ENCODE results near the gene RASSF6. TPM values are rescaled to one million over a fixed set of nuclear protein-coding genes. Genes with fewer than 3 reads are reported as not detected.
"Not testable (repeated sequence)": the region's sequence is repeated elsewhere in the genome, so short reads cannot be mapped to it uniquely, and the experiment has no call there.

RASSF6 gene
- total RNA-seq: 1.8 TPM

DNA sequence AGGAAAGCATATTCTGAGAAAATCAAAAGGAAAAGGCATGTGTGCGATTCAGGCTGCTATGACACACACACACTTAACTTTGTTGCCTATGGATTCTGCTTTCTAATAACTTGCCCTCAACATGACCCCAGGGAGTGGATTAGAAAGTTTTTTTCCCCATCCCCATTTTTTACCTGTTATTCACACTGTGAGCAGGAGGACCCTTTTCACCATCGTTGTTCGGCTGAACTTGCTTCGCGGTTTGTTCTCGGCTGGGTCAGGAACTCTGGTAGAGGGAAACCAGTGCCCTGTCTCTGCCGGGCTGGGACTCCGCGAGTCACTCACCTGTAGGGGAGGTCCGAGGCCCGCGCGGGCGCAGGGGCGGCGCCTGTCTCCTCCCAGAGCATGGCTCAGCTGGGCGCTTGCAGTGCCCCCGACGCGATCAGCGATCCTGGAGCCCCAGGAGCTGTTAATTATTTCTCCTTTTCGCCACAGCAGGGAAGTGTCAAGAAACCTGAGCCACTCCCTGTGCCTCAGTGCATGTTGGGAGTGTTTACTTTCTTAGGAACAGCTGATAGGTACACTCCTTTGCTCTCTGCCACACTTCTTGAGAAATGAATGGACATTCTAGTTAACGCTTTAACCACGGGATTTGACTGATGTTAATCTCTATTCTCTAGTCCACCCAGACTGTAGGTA is at the start of gene RASSF6:
RASSF6 (minus strand) TSS at position 322 of the 678 bp plus-strand sequence. CDS start 8,641 bp downstream, outside the sequence.
- peak; percentile 92 for ATAC-seq

GRCh38 chr4:73669410-73670183 is 49.4 kb upstream of the RASSF6 start:
- no peak for ATAC-seq

DNA sequence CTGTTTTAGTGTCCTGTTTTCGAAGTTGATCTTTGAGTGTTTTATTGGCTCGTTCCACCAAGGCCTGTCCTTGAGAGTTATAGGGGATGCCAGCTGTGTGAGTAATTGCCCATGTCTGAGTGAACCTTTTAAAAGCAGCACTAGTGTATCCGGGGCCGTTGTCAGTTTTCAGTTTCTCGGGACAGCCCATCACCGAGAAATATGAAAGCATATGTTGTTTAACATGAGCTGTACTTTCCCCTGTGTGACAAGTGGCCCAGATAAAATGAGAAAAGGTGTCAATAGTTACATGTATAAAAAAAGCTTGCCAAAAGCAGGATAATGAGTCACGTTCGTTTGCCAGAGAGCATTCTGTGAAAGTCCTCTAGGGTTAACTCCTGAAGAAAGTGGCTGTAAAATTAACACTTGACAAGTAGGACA is 48.6 kb upstream of the RASSF6 start:
- ATAC-seq: no peak

GRCh38 chr4:73665924-73666323 is 45.7 kb upstream of the RASSF6 start:
- ATAC-seq: not testable (repeated sequence)

DNA sequence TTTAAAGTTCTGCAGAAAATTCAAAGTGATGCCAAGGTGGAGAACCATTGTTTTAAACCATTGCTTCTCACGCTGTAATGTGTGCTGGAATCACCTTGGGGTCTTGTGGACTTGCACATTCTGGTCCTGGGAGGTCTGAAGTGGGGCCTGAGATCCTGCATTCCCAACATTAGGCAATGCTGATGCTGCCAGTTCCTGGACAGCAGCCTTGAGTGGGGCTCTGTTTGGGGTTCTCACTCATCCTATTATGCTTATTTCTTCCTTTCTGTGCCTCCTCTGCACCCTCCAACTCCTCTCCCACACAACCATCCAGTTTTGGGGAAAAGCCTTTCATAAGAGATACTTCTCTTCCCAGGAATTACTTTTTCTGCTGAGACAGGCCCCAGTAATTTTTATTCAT is 44.2 kb upstream of the RASSF6 start:
- ATAC-seq: no peak

DNA sequence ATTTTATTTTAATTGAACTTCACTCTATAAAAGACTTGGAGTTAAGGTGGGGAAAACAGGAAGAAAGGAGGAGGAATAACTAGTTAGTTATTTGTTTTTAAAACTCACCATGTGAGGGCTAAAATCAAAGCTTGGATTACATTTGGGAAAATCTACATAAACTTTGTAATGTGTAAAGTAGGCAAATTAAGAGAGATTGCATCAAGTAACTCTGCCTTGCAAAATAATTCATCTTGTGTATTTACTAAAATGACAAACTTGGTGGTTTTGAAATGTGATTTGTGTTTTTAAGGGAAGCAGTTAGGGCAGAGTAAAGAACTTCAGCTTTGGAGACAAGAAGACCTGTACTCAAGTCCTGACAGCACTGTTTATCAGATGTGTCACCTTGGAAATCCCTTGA is 43.3 kb upstream of the RASSF6 start:
- ATAC-seq: no peak

DNA sequence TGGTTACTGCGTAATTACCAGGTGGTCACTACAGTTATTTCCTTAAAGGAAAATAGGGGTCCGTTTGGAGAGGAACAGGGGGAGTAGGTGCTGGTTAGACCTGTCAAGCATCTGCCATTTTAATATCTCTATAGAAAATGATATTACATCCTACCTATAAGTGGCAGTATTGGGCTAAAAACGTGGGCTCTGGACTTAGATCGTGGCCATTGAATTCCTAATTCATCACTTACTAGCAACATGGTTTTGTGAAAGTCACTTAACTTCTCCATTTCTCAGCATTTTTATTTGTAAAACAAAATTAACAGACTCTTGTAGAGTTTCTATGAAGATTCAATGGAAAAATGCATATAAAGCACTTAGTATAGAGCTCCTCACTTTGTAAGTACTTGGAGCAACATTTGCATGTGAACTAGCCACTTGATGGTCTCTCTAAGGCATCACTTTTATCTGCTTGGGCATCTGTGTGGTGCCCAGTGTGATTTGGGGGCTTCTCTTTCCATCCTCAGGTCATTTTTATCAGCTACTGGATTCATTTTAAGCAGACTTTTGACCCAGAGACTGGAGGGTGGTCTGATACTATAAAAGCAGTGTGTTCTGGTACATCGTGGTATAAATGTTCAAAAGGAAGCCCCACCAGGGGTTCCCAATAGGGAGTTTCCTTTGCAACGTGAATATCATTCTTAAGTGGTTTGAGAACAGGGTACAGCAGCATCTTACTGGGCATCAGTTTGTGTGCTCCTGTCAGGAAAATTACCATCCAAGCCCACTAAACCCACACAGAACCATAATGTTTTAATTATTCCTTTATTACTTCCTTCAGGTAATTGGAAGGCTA is 42.7 kb upstream of the RASSF6 start:
- peak; percentile 75 for ATAC-seq

- ATAC-seq: peak; percentile 41
Measured at GRCh38 chr4:73661646-73662119, 41.4 kb upstream of the RASSF6 start.

DNA sequence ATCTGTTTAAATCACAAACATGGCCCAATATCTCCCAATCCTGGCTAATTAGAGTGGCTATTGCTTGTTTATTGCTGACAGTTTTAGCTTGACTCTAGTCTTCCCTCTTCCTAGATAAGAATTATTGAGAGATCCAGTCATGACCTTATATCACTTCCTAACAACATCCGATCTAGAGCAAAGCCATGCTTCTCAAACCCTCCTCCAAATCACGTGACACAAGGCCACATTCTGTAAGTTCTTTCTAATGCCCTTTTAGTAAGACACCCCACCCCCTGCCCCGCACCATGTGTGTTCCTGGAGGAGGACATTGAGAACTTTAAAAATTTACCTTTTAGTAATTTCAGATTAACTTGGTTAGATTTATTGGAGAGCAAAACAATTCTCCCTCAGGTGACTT is 40.6 kb upstream of the RASSF6 start:
- ATAC-seq: no peak

DNA sequence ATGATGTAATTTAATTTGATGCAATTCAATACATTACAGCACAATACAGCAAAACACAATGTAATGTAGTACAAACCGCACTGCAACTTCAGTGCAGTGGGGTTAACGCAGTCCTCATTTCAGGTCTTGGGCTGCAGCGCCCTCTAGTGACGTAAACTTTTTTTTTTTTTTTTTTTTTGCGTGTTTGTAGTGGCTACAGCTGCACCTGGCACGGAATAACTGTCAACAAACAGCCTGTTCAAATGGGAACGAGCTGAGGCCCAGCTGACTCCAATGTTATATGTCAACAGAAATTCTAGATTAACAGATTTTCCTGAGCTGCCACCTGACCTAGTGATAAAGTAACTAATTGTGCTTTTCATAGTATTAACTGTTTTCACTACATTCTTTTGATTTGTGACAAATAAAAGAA is 33.5 kb upstream of the RASSF6 start:
- peak; percentile 73 for ATAC-seq

DNA sequence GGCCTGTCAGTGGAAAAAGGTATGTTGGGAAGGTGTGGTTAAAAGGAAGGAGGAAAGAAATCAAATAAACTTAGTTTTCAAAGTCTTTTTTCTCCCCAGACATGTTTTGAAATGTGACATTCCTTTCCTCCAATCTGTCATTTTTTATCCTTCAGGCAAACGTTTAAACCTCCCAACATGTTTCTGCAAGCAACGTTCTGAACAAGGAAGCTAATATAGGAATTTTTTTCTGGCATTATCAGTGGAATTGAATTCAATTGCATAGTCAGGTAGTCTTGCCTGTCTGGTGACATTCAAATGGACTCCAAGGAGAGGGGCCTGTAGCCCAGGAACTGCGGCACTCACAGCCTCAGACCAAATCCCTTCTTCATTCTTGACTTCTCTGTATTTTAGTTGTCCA is 30.0 kb upstream of the RASSF6 start:
- peak; percentile 56 for ATAC-seq

DNA sequence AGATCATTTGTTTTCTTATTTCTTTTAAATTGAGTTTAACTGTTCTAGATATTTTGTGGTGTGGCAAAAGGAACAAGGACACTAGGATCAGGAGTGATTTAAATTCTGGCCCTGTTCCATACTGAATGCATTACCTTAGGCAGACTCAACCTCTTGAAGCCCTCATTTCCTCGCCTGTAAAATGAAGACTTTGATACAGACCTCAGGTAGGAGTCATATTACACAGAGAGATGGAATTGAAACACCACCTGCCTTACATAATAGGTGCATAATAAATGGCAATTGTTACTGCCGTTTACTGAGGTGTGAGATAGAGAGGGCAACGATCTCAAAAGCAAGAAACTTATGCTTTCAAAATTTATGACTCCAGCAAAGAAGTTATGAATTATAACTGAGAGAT is 28.2 kb upstream of the RASSF6 start:
- ATAC-seq: no peak

- no peak for ATAC-seq
Measured at GRCh38 chr4:73646117-73646516, 25.9 kb upstream of the RASSF6 start.

- ATAC-seq: no peak
Measured at GRCh38 chr4:73631565-73632226, 11.5 kb upstream of the RASSF6 start.

DNA sequence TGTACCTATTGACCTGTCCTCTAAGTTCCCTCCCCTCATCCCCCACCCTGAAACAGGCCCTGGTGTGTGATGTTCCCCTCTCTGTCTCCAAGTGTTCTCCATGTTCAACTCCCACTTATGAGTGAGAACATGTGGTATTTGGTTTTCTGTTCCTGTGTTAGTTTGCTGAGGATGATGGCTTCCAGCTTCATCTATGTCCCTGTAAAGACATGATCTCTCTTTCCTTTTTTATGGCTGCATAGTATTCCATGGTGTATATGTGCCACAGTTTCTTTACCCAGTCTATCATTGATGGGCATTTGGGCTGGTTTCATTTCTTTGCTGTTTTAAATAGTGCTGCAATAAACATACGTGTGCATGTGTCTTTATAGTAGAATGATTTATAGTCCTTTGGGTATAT is 8.6 kb upstream of the RASSF6 start:
- not testable (repeated sequence) for ATAC-seq

DNA sequence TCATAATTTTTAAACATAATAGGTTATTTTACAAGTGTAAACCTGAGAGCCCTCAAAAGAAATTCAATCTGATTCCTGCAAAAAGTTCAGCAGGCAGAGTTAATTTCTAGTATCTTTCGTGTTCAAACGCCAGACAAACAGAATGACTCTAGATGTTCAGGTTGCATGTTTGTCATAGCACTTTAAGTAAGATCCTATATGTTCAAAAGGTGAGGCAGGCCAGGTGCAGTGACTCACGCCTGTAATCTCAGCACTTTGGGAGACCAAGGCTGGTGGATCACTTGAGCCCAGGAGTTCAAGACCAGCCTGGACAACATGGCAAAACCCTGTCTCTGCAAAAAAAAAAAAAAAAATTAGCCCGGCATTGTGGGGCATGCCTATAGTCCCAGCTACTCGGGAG is 1.1 kb upstream of the RASSF6 start:
- ATAC-seq: peak; percentile 36

DNA sequence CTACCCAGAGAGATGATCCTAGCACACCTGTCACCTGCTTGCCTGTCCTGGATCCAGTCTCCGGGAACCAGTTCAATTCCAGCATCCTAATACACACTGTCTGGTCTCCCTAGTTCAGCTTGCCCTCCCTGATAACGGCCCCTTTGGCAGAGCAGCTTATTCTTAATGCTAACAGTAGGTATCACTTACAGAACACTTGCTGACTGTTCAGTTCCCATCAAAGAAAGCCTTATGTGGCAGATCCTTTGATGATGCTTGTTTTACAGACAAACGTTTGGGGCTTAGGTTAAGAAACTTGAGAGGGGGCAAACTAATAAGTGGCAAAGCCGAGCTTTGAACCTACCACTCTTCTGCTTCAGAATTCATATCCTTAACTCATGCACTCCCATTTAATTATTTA is 890 bp downstream of the RASSF6 start:
- no peak for ATAC-seq

- ATAC-seq: no peak
Measured at GRCh38 chr4:73617256-73617655, 3.0 kb downstream of the RASSF6 start.

DNA sequence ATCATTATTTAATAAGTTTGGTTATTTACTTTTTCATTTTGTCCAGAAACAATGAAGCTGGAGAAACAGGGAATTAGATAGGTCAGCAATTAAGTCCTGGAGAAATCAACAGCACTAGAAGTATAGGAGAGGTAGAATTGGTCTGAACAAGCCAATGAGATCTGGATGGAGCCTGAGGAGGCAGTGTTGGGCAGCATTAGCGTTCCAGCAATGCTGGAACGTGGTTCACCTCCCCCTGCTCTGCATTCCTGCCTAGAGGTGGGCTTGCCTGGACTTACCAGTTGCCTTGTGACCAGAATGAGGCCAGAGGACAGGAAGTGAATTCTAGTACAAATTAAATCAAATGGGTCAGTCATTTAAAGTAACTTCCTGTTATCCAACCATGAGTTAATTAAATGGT is 4.6 kb downstream of the RASSF6 start:
- ATAC-seq: no peak

GRCh38 chr4:73614311-73614867 is 5.8 kb downstream of the RASSF6 start:
- no peak for ATAC-seq

GRCh38 chr4:73613130-73613529 is 7.1 kb downstream of the RASSF6 start:
- peak; percentile 97 for ATAC-seq

GRCh38 chr4:73612032-73612431 is 8.2 kb downstream of the RASSF6 start:
- ATAC-seq: peak; percentile 71

Measured in esophagus mucosa (tissue), 1 donor.